SK-N-SH (cell line): ENCODE results near the gene DNAJA3.

Experiments used
- MXI1 ChIP-seq: IDR thresholded peaks from 2 replicates; pipeline ENCODE4 v1.6.1; 2012; ENCODE audit warnings: mild to moderate bottlenecking, low read depth, low read length, improper control_type of control experiment
- RAD21 ChIP-seq: IDR thresholded peaks from 2 replicates; pipeline ENCODE4 v1.6.1; 2012; ENCODE audit warnings: mild to moderate bottlenecking, low read length
- TCF12 ChIP-seq: IDR thresholded peaks from 2 replicates; pipeline ENCODE4 v1.4.0; 2012

GRCh38 chr16:4384509-4384942 lies 41.1 kb upstream of the DNAJA3 start:
- TF ChIP-seq MXI1, result peak; percentile 84; the same call in 1 of the 2 replicates
- TF ChIP-seq RAD21, result no peak
- TF ChIP-seq TCF12, result peak; percentile 92
